ENCODE data around the gene MUTYH.

- TF ChIP-seq EZH2phosphoT487 (IDR thresholded peaks at IDR 0.05; ENCODE audit: insufficient read depth, low read depth) (no peak), EZH2 (IDR thresholded peaks at IDR 0.05; ENCODE audit: insufficient read depth, poor library complexity, severe bottlenecking) (no peak)
Observed at GRCh38 chr1:45331436-45332345, 8.5 kb downstream of the MUTYH start.

Measured in GM23248 (cell line).